DOHH2 (cell line): Measurements from ENCODE around the gene ATG4B.

Experiments
- H3F3A ChIP-seq: fragments of 200-600 bp; sonication (generic), shearing (Covaris generic); 2 replicates; pipeline ENCODE4 v1.6.0; 2016; ENCODE audit warnings: antibody characterized with exemption, mild to moderate bottlenecking; ENCODE audit not compliant: control insufficient read depth, insufficient read depth
- H3K27ac ChIP-seq: fragments of 200-600 bp; sonication (generic); 2 replicates; pipeline ENCODE4 v1.5.1; 2014; ENCODE audit warnings: low read depth, mild to moderate bottlenecking, low read length, moderate library complexity
- H3K27me3 ChIP-seq: fragments of 200-600 bp; sonication (generic); 2 replicates; pipeline ENCODE4 v1.6.1; 2014; ENCODE audit warnings: mild to moderate bottlenecking, low read length, mixed read lengths; ENCODE audit not compliant: control insufficient read depth
- H3K36me3 ChIP-seq: fragments of 200-600 bp; sonication (generic); 2 replicates; pipeline ENCODE4 v1.6.1; 2014; ENCODE audit warnings: mild to moderate bottlenecking, low read length, moderate library complexity, mixed read lengths; ENCODE audit not compliant: control insufficient read depth
- H3K4me1 ChIP-seq: fragments of 200-600 bp; sonication (generic); 2 replicates; pipeline ENCODE4 v1.6.1; 2014; ENCODE audit warnings: mild to moderate bottlenecking, low read length, mixed read lengths; ENCODE audit not compliant: control insufficient read depth
- H3K4me2 ChIP-seq: fragments of 200-600 bp; sonication (generic); 2 replicates; pipeline ENCODE4 v1.6.0; 2014; ENCODE audit warnings: mild to moderate bottlenecking, low read length, moderate library complexity
- H3K4me3 ChIP-seq: fragments of 200-600 bp; sonication (generic); 2 replicates; pipeline ENCODE4 v1.5.1; 2014; ENCODE audit warnings: mild to moderate bottlenecking, low read length, mixed read lengths
- H3K79me2 ChIP-seq: fragments of 200-600 bp; sonication (generic); 2 replicates; pipeline ENCODE4 v1.6.1; 2014; ENCODE audit warnings: mild to moderate bottlenecking, low read length, mixed read lengths; ENCODE audit not compliant: control insufficient read depth
- H3K9me2 ChIP-seq: fragments of 200-600 bp; sonication (generic); replicated peaks from 2 replicates; pipeline ENCODE4 v1.6.1; 2014; ENCODE audit warnings: mild to moderate bottlenecking, low read length, mixed read lengths; ENCODE audit not compliant: control insufficient read depth
- H3K9me3 ChIP-seq: fragments of 200-600 bp; sonication (generic); 2 replicates; pipeline ENCODE4 v1.6.1; 2014; ENCODE audit warnings: antibody characterized with exemption, low read length, mixed read lengths; ENCODE audit not compliant: control insufficient read depth, insufficient read depth
- H4K20me1 ChIP-seq: fragments of 200-600 bp; sonication (generic); 2 replicates; pipeline ENCODE4 v1.6.0; 2014; ENCODE audit warnings: low read depth, mild to moderate bottlenecking, antibody characterized with exemption, low read length, moderate library complexity; ENCODE audit not compliant: control insufficient read depth, insufficient read depth
- CTCF ChIP-seq: fragments of 200-600 bp; sonication (generic); IDR thresholded peaks from one replicate; pipeline ENCODE4 v1.5.1; 2014; ENCODE audit warnings: antibody characterized with exemption, mild to moderate bottlenecking, low read depth, low read length; ENCODE audit not compliant: poor library complexity, severe bottlenecking
- EZH2phosphoT487 ChIP-seq: fragments of 200-600 bp; sonication (generic); IDR thresholded peaks from 2 replicates; pipeline ENCODE4 v1.6.1; 2017; ENCODE audit warnings: borderline replicate concordance, mild to moderate bottlenecking, antibody characterized with exemption, low read length, moderate library complexity, mixed read lengths

Gene ATG4B

DNA sequence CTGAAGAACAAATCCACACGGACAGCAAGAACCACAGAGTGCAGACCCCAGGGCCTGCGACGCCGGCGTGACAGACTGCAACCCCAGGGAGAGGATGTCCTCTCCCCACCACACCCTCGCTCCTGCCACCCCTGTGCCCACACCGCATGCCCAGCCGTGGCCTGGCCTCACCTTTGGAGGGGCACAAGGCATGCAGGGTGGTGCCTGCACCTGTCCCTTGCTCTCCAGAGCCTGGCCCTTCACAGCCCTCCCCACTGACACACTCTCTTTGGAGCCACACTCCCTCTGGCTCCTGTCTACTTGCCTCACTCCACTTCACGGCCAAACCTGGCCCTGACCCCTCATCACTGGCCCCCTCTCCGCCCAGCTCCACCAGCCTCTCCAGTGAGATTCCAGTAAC is 9.8 kb upstream of the ATG4B start:
- Histone ChIP-seq H3K36me3 (peaks cover 55% of the 10 kb centered on the region), H3K4me1 (no peaks in the 10 kb centered on the region), H3K79me2 (peaks cover 95% of the 10 kb centered on the region), H3K27me3 (no peaks in the 10 kb centered on the region), H3K4me2 (no peak overlapping the region), H3K27ac (no peak overlapping the region), H3K9me2 (no peaks in the 10 kb centered on the region), H4K20me1 (peaks cover 3% of the 10 kb centered on the region; the same call in 1 of the 2 replicates), H3K4me3 (no peak overlapping the region), H3F3A (no peaks in the 10 kb centered on the region), H3K9me3 (no peaks in the 10 kb centered on the region)
- no peak for TF ChIP-seq CTCF

GRCh38 chr2:241629762-241630435 is 7.6 kb upstream of the ATG4B start:
- Histone ChIP-seq H3K9me2 (no peaks in the 10 kb centered on the region), H3K79me2 (peaks cover 97% of the 10 kb centered on the region), H3K4me1 (peaks cover 1% of the 10 kb centered on the region), H3K27me3 (no peaks in the 10 kb centered on the region), H3K4me3 (no peak overlapping the region), H4K20me1 (peaks cover 3% of the 10 kb centered on the region; the same call in 1 of the 2 replicates), H3F3A (no peaks in the 10 kb centered on the region), H3K9me3 (no peaks in the 10 kb centered on the region), H3K4me2 (no peak overlapping the region), H3K36me3 (peaks cover 73% of the 10 kb centered on the region), H3K27ac (no peak overlapping the region)
- no peak for TF ChIP-seq EZH2phosphoT487
- TF ChIP-seq CTCF, result no peak

- H3K4me2 ChIP-seq, result no peak overlapping the region
- no peak overlapping the region for H3K4me3 ChIP-seq
- TF ChIP-seq EZH2phosphoT487 (no peak), CTCF (no peak)
- H3K79me2 ChIP-seq, result peaks cover 91% of the 10 kb centered on the region
- H3K36me3 ChIP-seq, result peaks cover 64% of the 10 kb centered on the region
- peaks cover 3% of the 10 kb centered on the region; the same call in 1 of the 2 replicates for H4K20me1 ChIP-seq
- no peaks in the 10 kb centered on the region for H3K9me2 ChIP-seq
- H3K27me3 ChIP-seq, result no peaks in the 10 kb centered on the region
- no peaks in the 10 kb centered on the region for H3F3A ChIP-seq
- H3K4me1 ChIP-seq, result peaks cover 10% of the 10 kb centered on the region
- H3K9me3 ChIP-seq, result no peaks in the 10 kb centered on the region
- H3K27ac ChIP-seq, result no peak overlapping the region
These were observed 4.8 kb upstream of the ATG4B start for GRCh38 chr2:241632478-241633325.
